ENCODE measurements around the gene LACRT. TPM values are rescaled to one million over a fixed set of nuclear protein-coding genes. Genes with fewer than 3 reads are reported as not detected.

Gene LACRT
- total RNA-seq, 1 experiment from 2014 or later = not detected

DNA sequence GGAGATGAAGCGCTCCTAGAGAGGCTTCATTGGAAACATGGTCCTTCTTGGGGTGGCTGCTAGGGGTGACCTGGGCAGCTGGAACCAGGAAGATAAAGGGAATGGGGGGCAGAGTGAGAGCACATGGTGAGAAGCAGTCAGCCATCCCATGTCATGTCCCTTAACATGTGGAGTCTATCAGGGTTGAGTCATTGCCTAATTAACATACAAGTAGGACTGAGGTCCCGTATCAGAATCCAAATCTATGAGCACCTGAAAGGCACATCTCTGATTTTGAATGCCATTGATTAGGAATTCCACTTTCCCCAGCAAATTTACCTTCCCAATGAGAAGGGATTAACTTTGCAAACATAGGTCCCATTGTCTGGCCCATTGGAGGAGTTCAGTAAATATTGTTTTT, 25.9 kb downstream of the LACRT start (continued):
- TF ChIP-seq, protein P1, sequence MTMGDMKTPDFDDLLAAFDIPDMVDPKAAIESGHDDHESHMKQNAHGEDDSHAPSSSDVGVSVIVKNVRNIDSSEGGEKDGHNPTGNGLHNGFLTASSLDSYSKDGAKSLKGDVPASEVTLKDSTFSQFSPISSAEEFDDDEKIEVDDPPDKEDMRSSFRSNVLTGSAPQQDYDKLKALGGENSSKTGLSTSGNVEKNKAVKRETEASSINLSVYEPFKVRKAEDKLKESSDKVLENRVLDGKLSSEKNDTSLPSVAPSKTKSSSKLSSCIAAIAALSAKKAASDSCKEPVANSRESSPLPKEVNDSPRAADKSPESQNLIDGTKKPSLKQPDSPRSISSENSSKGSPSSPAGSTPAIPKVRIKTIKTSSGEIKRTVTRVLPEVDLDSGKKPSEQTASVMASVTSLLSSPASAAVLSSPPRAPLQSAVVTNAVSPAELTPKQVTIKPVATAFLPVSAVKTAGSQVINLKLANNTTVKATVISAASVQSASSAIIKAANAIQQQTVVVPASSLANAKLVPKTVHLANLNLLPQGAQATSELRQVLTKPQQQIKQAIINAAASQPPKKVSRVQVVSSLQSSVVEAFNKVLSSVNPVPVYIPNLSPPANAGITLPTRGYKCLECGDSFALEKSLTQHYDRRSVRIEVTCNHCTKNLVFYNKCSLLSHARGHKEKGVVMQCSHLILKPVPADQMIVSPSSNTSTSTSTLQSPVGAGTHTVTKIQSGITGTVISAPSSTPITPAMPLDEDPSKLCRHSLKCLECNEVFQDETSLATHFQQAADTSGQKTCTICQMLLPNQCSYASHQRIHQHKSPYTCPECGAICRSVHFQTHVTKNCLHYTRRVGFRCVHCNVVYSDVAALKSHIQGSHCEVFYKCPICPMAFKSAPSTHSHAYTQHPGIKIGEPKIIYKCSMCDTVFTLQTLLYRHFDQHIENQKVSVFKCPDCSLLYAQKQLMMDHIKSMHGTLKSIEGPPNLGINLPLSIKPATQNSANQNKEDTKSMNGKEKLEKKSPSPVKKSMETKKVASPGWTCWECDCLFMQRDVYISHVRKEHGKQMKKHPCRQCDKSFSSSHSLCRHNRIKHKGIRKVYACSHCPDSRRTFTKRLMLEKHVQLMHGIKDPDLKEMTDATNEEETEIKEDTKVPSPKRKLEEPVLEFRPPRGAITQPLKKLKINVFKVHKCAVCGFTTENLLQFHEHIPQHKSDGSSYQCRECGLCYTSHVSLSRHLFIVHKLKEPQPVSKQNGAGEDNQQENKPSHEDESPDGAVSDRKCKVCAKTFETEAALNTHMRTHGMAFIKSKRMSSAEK (CRISPR knock-in tag; IDR thresholded peaks at IDR 0.05; ENCODE audit: borderline replicate concordance) = no peak
- TF ChIP-seq CREB1 (CRISPR knock-in tag; IDR thresholded peaks at IDR 0.05) = no peak
- TF ChIP-seq, protein P2, sequence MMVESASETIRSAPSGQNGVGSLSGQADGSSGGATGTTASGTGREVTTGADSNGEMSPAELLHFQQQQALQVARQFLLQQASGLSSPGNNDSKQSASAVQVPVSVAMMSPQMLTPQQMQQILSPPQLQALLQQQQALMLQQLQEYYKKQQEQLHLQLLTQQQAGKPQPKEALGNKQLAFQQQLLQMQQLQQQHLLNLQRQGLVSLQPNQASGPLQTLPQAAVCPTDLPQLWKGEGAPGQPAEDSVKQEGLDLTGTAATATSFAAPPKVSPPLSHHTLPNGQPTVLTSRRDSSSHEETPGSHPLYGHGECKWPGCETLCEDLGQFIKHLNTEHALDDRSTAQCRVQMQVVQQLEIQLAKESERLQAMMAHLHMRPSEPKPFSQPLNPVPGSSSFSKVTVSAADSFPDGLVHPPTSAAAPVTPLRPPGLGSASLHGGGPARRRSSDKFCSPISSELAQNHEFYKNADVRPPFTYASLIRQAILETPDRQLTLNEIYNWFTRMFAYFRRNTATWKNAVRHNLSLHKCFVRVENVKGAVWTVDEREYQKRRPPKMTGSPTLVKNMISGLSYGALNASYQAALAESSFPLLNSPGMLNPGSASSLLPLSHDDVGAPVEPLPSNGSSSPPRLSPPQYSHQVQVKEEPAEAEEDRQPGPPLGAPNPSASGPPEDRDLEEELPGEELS (CRISPR knock-in tag; IDR thresholded peaks at IDR 0.05) = no peak

DNA sequence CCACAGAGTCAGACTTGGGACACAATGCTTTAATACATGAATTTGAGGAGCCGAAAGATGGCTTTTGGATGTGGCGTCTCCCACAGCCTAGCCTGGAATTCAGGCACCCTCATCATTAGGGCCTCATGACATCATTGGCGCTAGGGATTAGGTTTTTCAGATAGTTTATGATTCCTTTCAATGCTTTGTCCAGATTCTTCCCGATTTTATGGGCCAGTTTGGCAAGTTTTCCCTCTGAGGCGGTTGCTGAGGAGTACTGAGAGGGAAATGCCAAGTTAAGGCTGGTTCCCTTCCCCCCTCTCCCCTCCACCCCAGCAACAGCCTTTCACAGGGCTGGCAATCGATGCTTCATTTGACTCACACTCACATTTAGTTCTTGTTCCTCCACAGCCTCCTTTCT, 26.5 kb downstream of the LACRT start:
- H3K9me3 Mint-ChIP-seq = no peaks in the 10 kb centered on the region

DNA sequence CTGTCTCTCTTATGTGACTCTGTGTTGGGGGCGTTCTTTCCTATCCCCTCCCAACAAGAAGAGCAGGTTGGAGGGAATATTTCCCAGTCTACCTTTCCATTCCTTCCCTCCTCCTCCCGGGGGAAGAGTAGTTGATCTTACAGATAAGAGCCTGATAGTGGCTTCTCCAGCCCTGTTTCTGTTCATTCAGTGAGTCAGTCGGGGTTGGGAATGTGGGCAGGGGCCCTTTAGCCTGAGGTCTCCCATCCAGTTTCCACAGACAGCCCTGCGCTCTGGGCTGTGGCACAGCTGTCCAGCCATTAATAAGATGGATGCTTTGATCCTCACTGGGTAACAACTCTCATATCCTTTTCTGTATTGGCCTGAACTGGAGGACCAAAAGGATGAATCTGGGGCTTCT, 28.1 kb downstream of the LACRT start:
- no peak overlapping the region for H3K4me3 Mint-ChIP-seq
- ATAC-seq (no peak), DNase-seq (ENCODE audit: low spot score) (no peak)
- POLR2A ChIA-PET = no interaction called here
- H3K27me3 Mint-ChIP-seq (ENCODE audit: low read depth) = peaks cover 55% of the 10 kb centered on the region
- no peaks in the 10 kb centered on the region for H3K9me3 Mint-ChIP-seq
- H3K27ac Mint-ChIP-seq = no peak overlapping the region
- CTCF ChIA-PET = interaction anchor here (0.8 to 2.3 kb wide), 7 partner anchors 10 to 80 kb away, joined by 3 to 12 read pairs (median 4); partner anchors contain the start of gene PDE1B
- no peaks in the 10 kb centered on the region for H3K36me3 Mint-ChIP-seq
- no peak for TF ChIP-seq ETV6 (CRISPR knock-in tag; IDR thresholded peaks at IDR 0.05)
- TF ChIP-seq TEAD4 (CRISPR knock-in tag; IDR thresholded peaks at IDR 0.05) = no peak
- TF ChIP-seq FOXK1 (CRISPR knock-in tag; IDR thresholded peaks at IDR 0.05) = no peak
- TF ChIP-seq NFATC4 (CRISPR knock-in tag; IDR thresholded peaks at IDR 0.05) = no peak
- H3K4me1 Mint-ChIP-seq = peaks cover 4% of the 10 kb centered on the region; the same call in 1 of the 2 replicates

More for the DNA sequence above, 26.5 kb downstream of the LACRT start:
- ChIA-PET POLR2A (no interaction called here), CTCF (interaction anchor here (0.9 to 2.3 kb wide), 4 partner anchors 12 to 81 kb away, joined by 3 to 10 read pairs (median 4); no protein-coding TSS in a partner anchor)
- H3K27me3 Mint-ChIP-seq (ENCODE audit: low read depth) = peaks cover 71% of the 10 kb centered on the region
- TF ChIP-seq NR2C2 (CRISPR knock-in tag; IDR thresholded peaks at IDR 0.05) (no peak), ZNF263 (CRISPR knock-in tag; IDR thresholded peaks at IDR 0.05; ENCODE audit: low read depth) (no peak)
- ATAC-seq (no peak), DNase-seq (ENCODE audit: low spot score) (no peak)
- no peak overlapping the region for H3K4me3 Mint-ChIP-seq
- no peak overlapping the region for H3K27ac Mint-ChIP-seq
- no peaks in the 10 kb centered on the region for H3K36me3 Mint-ChIP-seq
- H3K4me1 Mint-ChIP-seq = peaks cover 4% of the 10 kb centered on the region; the same call in 1 of the 2 replicates

DNA sequence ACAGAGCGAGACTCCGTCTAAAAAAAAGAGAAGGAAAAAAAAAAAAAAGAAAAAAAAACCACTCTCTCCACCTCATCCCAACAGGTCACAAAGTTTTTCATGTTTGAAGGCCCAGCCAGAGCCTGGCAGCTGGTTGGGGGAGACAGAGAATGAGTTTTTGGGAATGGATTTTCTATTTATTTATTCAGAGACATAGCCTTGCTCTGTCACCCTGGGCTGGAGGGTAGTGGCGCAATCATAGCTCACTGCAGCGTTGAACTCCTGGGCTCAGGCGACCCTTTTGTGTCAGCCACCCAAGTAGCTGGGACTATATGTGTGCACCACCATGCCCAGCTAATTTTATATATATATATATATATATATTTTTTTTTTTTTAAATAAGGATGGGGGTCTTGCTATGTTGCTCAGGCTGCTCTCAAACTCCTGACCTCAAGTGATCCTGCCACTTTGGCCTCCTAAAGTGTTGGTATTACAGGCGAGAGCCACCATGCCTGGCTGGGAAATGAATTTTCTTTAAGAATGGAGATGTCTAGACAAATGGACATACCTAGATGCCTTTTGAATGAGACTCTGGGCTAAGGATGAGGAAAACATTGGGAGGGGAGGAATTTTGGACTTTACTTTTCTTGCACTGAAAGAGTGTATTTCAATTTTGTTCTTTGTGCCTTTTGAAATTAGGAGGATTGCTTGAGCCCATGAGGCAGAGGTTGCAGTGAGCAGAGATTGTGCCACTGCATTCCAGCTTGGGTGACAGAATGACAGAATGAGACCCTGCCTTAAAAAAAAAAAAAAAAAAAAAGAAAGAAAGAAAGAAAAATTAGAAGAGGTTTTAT, 29.3 kb downstream of the LACRT start:
- Mint-ChIP-seq H3K4me3 (no peak overlapping the region), H3K27me3 (ENCODE audit: low read depth) (peaks cover 49% of the 10 kb centered on the region), H3K36me3 (no peaks in the 10 kb centered on the region), H3K9me3 (no peaks in the 10 kb centered on the region), H3K4me1 (peaks cover 4% of the 10 kb centered on the region; the same call in 1 of the 2 replicates), H3K27ac (no peak overlapping the region)
- ChIA-PET POLR2A (no interaction called here), CTCF (interaction anchor here (0.8 to 2.2 kb wide), 6 partner anchors 9 to 78 kb away, joined by 3 to 12 read pairs (median 4); partner anchors contain the start of gene PDE1B)
- no peak for TF ChIP-seq PRRX2 (CRISPR knock-in tag; IDR thresholded peaks at IDR 0.05)
- TF ChIP-seq, protein P3, sequence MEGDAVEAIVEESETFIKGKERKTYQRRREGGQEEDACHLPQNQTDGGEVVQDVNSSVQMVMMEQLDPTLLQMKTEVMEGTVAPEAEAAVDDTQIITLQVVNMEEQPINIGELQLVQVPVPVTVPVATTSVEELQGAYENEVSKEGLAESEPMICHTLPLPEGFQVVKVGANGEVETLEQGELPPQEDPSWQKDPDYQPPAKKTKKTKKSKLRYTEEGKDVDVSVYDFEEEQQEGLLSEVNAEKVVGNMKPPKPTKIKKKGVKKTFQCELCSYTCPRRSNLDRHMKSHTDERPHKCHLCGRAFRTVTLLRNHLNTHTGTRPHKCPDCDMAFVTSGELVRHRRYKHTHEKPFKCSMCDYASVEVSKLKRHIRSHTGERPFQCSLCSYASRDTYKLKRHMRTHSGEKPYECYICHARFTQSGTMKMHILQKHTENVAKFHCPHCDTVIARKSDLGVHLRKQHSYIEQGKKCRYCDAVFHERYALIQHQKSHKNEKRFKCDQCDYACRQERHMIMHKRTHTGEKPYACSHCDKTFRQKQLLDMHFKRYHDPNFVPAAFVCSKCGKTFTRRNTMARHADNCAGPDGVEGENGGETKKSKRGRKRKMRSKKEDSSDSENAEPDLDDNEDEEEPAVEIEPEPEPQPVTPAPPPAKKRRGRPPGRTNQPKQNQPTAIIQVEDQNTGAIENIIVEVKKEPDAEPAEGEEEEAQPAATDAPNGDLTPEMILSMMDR (IDR thresholded peaks at IDR 0.05) = no peak
- DNase-seq (ENCODE audit: low spot score) (no peak), ATAC-seq (no peak)

Data from WTC11 (cell line).